Measurements from ENCODE around the gene MAX.

MAX gene

DNA sequence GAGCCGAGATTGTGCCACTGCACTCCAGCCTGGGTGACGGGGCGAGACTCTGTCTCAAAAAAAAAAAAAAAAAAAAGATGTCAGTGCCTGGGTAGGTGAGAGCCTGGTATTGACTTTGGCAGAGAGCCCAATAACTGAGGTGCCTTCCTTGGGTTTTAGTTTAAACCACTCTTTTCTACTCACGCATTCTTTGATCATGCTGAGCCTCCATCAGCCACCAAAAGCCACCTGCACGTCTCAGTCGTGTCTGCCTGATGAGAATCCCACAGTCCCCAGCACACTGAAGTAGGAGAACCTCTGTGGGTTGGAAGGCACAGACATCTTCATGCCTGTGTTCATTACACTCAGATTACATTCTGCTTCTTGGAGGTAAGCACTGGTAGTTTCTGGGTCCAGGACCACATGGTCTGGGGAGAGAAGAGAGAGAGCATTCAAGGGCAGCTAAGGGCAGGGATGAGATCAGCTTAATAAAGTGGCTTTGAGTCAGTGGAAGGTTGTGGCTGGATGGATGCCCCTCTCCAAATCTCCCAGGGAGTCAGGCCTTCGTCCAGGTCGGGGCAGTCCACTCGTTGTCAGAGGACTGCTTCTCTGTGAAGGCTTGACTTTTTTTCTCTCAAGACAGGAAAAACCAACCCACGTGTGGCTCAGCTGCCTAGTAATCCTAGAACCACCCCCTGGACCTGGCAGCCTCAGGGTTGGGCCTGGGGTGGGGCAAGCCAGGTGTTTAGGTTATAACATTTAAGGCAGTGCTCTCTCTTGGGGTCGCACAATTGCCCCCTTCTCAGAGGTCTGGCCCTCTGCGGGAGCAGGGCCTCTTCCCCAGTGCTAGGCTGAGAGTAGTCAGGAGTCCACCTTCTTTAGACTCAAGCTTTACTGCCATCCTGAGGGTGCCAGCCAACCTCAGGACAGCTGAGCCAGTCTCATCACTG lies 32.6 kb upstream of the MAX start:
- Histone ChIP-seq H3K27ac (ENCODE audit: low read depth, low read length, severe bottlenecking) (no peak overlapping the region), H3K4me1 (ENCODE audit: control insufficient read depth, insufficient read depth, low read length, poor library complexity, severe bottlenecking) (no peaks in the 10 kb centered on the region), H3K9me3 (ENCODE audit: control insufficient read depth, low read length) (no peaks in the 10 kb centered on the region), H3K4me3 (ENCODE audit: extremely low read depth, insufficient read depth, low read length, poor library complexity, severe bottlenecking) (no peak overlapping the region), H3K36me3 (ENCODE audit: control insufficient read depth, insufficient read depth, low read length) (no peaks in the 10 kb centered on the region)
- WGBS, 2 experiments (ENCODE audit: insufficient coverage in 2 of 2): 76 to 92% methylated on average over 5 to 6 of the region's 12 CpGs

- H3K9me3 ChIP-seq (ENCODE audit: control insufficient read depth, low read length): no peaks in the 10 kb centered on the region
Observed at GRCh38 chr14:65132855-65133254, 30.5 kb upstream of the MAX start.

GRCh38 chr14:65131301-65131701 lies 29.0 kb upstream of the MAX start:
- H3K4me3 ChIP-seq (ENCODE audit: extremely low read depth, insufficient read depth, low read length, poor library complexity, severe bottlenecking): no peak overlapping the region
- H3K27ac ChIP-seq (ENCODE audit: low read depth, low read length, severe bottlenecking): no peak overlapping the region
- no peaks in the 10 kb centered on the region for H3K36me3 ChIP-seq (ENCODE audit: control insufficient read depth, insufficient read depth, low read length)
- no peaks in the 10 kb centered on the region for H3K9me3 ChIP-seq (ENCODE audit: control insufficient read depth, low read length)
- H3K4me1 ChIP-seq (ENCODE audit: control insufficient read depth, insufficient read depth, low read length, poor library complexity, severe bottlenecking): no peaks in the 10 kb centered on the region
- WGBS, 2 experiments (ENCODE audit: insufficient coverage in 2 of 2): 93% methylated on average over 2 to 6 of the region's 7 CpGs

More at GRCh38 chr14:65132855-65133254, 30.5 kb upstream of the MAX start:
- Histone ChIP-seq H3K4me1 (ENCODE audit: control insufficient read depth, insufficient read depth, low read length, poor library complexity, severe bottlenecking) (no peaks in the 10 kb centered on the region), H3K36me3 (ENCODE audit: control insufficient read depth, insufficient read depth, low read length) (no peaks in the 10 kb centered on the region), H3K27ac (ENCODE audit: low read depth, low read length, severe bottlenecking) (no peak overlapping the region), H3K4me3 (ENCODE audit: extremely low read depth, insufficient read depth, low read length, poor library complexity, severe bottlenecking) (no peak overlapping the region)
- 94 to 95% methylated on average over 6 to 7 of the region's 8 CpGs for WGBS, 2 experiments (ENCODE audit: insufficient coverage in 2 of 2)

DNA sequence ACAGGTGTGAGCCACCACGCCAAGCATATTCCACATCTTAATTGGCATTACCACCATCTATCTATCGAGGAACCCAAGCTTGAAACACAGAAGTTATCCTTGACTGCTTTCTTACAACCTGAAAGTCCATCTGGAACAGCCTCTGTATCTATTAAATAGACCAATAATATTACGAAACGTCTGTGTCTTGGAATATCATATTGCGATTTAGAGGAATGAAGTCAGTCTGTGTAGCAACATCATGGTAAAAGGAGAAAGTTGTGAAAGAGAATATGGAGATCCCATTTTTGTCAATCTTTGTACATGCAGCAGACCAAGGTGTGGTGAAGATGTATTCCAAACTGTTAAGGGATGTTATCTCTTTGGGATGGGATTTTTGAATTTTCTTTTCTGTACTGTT lies 25.8 kb upstream of the MAX start:
- Histone ChIP-seq H3K4me3 (ENCODE audit: extremely low read depth, insufficient read depth, low read length, poor library complexity, severe bottlenecking) (no peak overlapping the region), H3K36me3 (ENCODE audit: control insufficient read depth, insufficient read depth, low read length) (no peaks in the 10 kb centered on the region), H3K9me3 (ENCODE audit: control insufficient read depth, low read length) (no peaks in the 10 kb centered on the region), H3K4me1 (ENCODE audit: control insufficient read depth, insufficient read depth, low read length, poor library complexity, severe bottlenecking) (no peaks in the 10 kb centered on the region), H3K27ac (ENCODE audit: low read depth, low read length, severe bottlenecking) (no peak overlapping the region)
- WGBS, 2 experiments (ENCODE audit: insufficient coverage in 2 of 2): 83 to 93% methylated on average over 4 to 5 of the region's 5 CpGs

DNA sequence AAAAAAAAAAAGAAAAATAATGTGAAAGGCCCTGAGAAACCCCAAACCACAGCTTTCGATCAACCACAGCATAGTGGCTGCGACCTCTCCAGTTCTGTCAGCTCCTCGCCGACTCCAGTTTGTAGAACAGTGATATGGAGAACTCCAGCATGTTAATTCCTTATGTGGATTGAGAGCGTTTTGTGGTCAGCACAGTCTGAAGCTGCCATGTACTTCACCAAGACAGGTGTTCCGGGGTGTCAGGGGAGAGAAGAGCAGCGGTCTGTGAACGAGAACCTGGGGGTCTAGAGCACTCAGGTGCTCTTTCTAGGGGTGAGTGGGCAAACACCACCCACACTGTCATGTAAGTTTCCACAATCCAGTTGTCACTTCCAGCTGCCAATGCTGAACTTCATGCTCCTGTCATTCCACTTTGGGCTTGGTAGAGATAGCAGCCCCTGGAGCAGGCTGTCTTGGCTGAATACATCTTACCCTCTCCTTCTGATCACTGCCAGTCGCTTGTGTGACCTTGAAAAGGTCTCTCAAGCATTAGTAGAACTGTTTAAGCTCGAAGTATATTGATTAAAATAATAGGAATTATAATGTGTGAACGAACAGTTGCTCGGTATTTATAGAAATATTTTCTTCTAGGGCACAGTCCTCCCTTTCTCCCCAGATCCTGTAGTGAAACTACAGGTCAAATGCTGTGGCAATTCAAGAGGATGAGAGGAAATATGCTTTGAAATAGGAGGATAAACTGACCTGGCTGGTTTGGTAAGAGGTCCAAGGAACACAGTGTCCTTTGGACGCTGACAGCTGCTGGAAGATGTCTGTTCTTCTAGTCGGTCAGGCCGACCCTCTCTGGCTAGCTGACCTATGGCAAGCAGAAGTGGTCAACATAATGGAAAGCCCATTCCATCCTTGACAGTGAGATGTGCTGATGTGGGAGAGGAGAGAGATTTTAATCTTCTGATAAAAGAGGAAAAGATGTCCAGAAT lies 15.7 kb upstream of the MAX start:
- H3K4me3 ChIP-seq (ENCODE audit: extremely low read depth, insufficient read depth, low read length, poor library complexity, severe bottlenecking): no peak overlapping the region
- H3K4me1 ChIP-seq (ENCODE audit: control insufficient read depth, insufficient read depth, low read length, poor library complexity, severe bottlenecking): no peaks in the 10 kb centered on the region
- H3K9me3 ChIP-seq (ENCODE audit: control insufficient read depth, low read length): peaks cover 7% of the 10 kb centered on the region
- 87 to 92% methylated on average over 7 to 10 of the region's 15 CpGs for WGBS, 2 experiments (ENCODE audit: insufficient coverage in 2 of 2)
- no peaks in the 10 kb centered on the region for H3K36me3 ChIP-seq (ENCODE audit: control insufficient read depth, insufficient read depth, low read length)
- no peak overlapping the region for H3K27ac ChIP-seq (ENCODE audit: low read depth, low read length, severe bottlenecking)

GRCh38 chr14:65115615-65116014 lies 13.3 kb upstream of the MAX start:
- H3K27ac ChIP-seq (ENCODE audit: low read depth, low read length, severe bottlenecking): no peak overlapping the region
- no peaks in the 10 kb centered on the region for H3K4me1 ChIP-seq (ENCODE audit: control insufficient read depth, insufficient read depth, low read length, poor library complexity, severe bottlenecking)
- WGBS, 2 experiments (ENCODE audit: insufficient coverage in 2 of 2): 88 to 90% methylated on average over 2 to 4 of the region's 9 CpGs
- no peaks in the 10 kb centered on the region for H3K36me3 ChIP-seq (ENCODE audit: control insufficient read depth, insufficient read depth, low read length)
- H3K9me3 ChIP-seq (ENCODE audit: control insufficient read depth, low read length): no peaks in the 10 kb centered on the region
- no peak overlapping the region for H3K4me3 ChIP-seq (ENCODE audit: extremely low read depth, insufficient read depth, low read length, poor library complexity, severe bottlenecking)

DNA sequence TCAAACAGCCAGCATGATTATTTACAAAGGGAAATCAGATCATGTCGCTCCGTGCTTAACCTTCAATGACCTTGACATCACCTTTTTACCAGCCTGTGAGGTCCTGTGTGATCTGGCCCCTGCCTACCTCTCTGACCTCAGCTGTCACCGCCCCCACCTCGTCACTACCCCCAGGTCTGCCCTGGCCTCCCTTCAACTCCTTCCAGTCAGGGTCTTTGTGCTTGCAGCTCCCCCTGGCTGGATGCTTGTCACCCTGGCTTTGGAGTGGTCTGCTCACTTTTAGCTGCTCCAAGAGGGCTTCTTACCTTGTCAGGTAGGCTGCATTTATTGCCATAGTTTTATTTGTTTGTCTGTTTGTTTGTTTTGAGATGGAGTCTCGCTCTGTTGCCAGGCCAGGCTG lies 8.2 kb upstream of the MAX start:
- no peaks in the 10 kb centered on the region for H3K4me1 ChIP-seq (ENCODE audit: control insufficient read depth, insufficient read depth, low read length, poor library complexity, severe bottlenecking)
- no peak overlapping the region for H3K4me3 ChIP-seq (ENCODE audit: extremely low read depth, insufficient read depth, low read length, poor library complexity, severe bottlenecking)
- WGBS, 2 experiments (ENCODE audit: insufficient coverage in 2 of 2): 65 to 71% methylated on average over 3 to 4 of the region's 5 CpGs

DNA sequence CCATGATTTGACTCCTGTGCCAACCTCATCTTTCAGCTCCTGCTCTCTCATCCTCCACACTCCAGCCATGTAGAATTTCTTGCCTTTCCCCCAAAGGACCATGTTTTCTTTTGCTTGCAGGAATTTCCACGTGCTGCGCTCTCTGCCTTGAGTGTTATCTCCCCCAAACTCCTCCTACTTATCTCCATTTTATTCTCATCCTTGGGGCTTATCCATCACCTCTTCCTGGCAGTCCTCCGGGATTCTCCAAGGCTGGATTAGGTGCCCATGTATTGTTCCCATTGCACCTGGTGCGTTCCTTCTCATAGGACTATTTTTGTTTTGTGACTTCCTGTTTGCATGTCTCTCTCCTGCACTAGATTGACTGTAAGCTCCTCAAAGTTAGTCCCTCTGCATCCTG lies 7.0 kb upstream of the MAX start:
- 89 to 91% methylated on average over 4 of the region's 4 CpGs for WGBS, 2 experiments (ENCODE audit: insufficient coverage in 2 of 2)
- Histone ChIP-seq H3K4me3 (ENCODE audit: extremely low read depth, insufficient read depth, low read length, poor library complexity, severe bottlenecking) (no peak overlapping the region), H3K9me3 (ENCODE audit: control insufficient read depth, low read length) (no peaks in the 10 kb centered on the region), H3K36me3 (ENCODE audit: control insufficient read depth, insufficient read depth, low read length) (no peaks in the 10 kb centered on the region), H3K4me1 (ENCODE audit: control insufficient read depth, insufficient read depth, low read length, poor library complexity, severe bottlenecking) (no peaks in the 10 kb centered on the region), H3K27ac (ENCODE audit: low read depth, low read length, severe bottlenecking) (no peak overlapping the region)

More for the DNA sequence above, 8.2 kb upstream of the MAX start:
- no peaks in the 10 kb centered on the region for H3K9me3 ChIP-seq (ENCODE audit: control insufficient read depth, low read length)
- no peak overlapping the region for H3K27ac ChIP-seq (ENCODE audit: low read depth, low read length, severe bottlenecking)
- H3K36me3 ChIP-seq (ENCODE audit: control insufficient read depth, insufficient read depth, low read length): no peaks in the 10 kb centered on the region

DNA sequence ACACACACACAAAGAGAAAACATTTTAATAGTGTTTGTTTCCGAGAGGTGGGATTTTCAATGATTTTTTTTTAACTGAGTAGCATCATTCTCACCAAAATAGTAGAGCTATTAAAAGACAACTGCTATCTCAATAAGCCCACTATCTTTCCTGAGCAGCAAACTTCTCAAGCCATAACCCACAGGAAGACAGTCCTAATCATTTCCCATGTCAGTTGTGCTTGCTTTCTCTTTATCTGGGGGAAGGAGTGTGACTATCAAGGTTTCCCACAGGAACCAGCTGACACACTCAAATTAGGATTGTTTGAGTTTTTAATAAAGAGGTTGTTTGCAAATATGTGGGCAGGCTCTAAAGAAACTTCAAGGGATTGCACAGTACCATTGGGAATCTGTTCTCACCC lies 4.9 kb upstream of the MAX start:
- WGBS, 2 experiments (ENCODE audit: insufficient coverage in 2 of 2): no CpG with 5 or more reads among the region's 1 CpG
- Histone ChIP-seq H3K27ac (ENCODE audit: low read depth, low read length, severe bottlenecking) (peak overlapping the region; percentile 16), H3K4me1 (ENCODE audit: control insufficient read depth, insufficient read depth, low read length, poor library complexity, severe bottlenecking) (no peaks in the 10 kb centered on the region)

GRCh38 chr14:65106736-65107135 lies 4.4 kb upstream of the MAX start:
- Histone ChIP-seq H3K36me3 (ENCODE audit: control insufficient read depth, insufficient read depth, low read length) (no peaks in the 10 kb centered on the region), H3K9me3 (ENCODE audit: control insufficient read depth, low read length) (no peaks in the 10 kb centered on the region), H3K4me1 (ENCODE audit: control insufficient read depth, insufficient read depth, low read length, poor library complexity, severe bottlenecking) (no peaks in the 10 kb centered on the region), H3K27ac (ENCODE audit: low read depth, low read length, severe bottlenecking) (no peak overlapping the region), H3K4me3 (ENCODE audit: extremely low read depth, insufficient read depth, low read length, poor library complexity, severe bottlenecking) (no peak overlapping the region)
- WGBS, 2 experiments (ENCODE audit: insufficient coverage in 2 of 2): 100% methylated on average over 1 of the region's 1 CpG; no CpG with 5 or more reads in 1 of the 2 experiments

More for the DNA sequence above, 4.9 kb upstream of the MAX start:
- Histone ChIP-seq H3K9me3 (ENCODE audit: control insufficient read depth, low read length) (no peaks in the 10 kb centered on the region), H3K36me3 (ENCODE audit: control insufficient read depth, insufficient read depth, low read length) (no peaks in the 10 kb centered on the region), H3K4me3 (ENCODE audit: extremely low read depth, insufficient read depth, low read length, poor library complexity, severe bottlenecking) (no peak overlapping the region)
